NCI-H2227 (cell line): ENCODE results near the gene COMMD1.
"Not testable (repeated sequence)": the region's sequence is repeated elsewhere in the genome, so short reads cannot be mapped to it uniquely, and the experiment has no call there.

Experiments used
- DNase-seq: peaks from one replicate; lab custom pipeline; 2025; ENCODE audit not compliant: unreplicated experiment; lab: John Stamatoyannopoulos, UW

The COMMD1 gene

GRCh38 chr2:62065243-62065642, 159.8 kb downstream of the COMMD1 start:
- DNase-seq: no peak

GRCh38 chr2:62071126-62071598, 165.7 kb downstream of the COMMD1 start:
- no peak for DNase-seq

DNA sequence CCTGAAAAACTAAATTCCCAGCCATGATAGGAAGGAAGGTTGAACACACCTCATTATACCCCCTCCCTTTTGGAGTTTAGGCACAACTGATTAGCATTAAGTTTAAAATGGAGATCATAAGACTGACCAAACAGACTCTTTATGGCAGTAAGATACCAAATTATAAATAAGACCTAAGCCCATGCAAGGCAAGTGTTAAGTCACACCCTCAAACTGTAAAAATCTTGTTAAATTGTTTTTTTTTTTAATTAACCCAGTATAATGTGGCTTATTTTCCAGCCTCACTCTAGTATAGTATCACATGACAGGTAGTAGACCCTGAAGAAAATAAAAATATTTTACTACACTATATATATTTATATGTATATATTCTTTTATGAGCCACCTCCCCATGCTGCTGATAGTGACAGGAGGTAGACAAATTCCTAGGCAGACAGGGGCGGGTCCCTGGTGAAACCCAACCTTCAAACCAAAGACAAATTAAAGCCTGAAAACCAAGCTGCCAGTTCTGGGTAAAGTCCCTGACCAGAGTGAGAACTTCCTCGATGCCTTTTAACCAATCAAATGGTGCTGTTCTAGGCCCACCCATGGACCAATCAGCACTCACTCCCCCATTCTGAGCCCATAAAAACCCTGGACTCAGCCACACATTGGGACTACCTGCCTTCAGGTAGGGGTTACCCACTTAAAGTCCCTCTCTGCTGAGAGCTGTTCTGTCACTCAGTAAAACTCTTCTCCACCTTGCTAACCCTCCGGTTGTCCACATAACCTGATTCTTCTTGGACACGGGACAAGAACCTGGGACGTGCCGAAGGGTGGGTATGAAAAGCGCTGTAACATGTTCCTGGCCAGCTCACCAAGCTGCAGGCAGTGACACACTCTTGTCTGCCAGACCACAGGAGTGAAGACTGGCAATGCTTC, 166.5 kb downstream of the COMMD1 start:
- DNase-seq: no peak

DNA sequence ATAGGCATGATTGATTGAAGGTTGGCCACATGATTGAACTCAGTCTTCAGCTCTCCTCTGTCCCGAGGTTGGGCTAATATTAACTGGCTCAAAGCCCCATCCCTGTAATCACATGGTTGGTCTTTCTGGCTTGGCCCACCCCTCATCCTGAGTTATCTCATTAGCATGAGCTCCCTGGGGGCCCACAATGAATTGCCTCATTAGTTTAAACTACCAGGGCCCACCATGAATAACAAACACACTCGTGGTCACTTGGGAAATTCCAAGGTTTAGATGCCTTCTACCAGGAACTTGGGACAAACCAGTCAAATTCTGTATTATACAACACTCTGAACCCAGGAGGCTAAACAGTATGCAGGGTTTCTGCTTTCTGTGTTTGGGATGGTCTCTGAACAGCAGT, 168.8 kb downstream of the COMMD1 start:
- DNase-seq: no peak

DNA sequence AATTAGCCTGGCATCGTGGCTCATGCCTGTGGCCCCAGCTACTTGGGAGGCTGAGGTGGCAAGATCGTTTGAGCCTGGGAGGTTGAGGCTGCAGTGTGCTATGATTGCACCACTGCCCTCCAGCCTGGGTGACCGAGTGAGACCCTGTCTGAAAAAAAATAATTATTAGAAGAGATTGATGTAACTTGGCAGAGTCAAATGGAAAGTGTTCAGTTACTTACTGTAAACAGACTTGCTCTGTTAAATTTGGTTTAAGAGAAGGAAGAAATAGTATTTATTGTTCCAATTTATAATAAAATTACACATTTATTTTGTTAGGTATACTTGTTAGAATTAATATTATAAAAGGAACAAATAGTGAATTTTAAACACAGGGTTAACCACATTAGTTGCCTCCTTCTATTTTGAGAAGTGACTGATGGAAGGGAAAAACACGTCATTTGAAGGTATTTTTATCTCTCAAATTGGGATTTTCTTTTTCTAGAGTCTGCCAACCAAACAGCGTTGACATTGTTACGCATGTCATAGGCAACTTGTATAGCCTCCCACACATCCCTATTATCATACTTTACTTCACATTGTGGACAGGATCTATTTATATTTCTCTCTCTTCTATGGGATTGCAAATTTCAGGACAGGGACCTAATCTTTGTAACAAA, 171.6 kb downstream of the COMMD1 start:
- DNase-seq: no peak

- no peak for DNase-seq
Observed at GRCh38 chr2:62084801-62085200, 179.3 kb downstream of the COMMD1 start.

DNA sequence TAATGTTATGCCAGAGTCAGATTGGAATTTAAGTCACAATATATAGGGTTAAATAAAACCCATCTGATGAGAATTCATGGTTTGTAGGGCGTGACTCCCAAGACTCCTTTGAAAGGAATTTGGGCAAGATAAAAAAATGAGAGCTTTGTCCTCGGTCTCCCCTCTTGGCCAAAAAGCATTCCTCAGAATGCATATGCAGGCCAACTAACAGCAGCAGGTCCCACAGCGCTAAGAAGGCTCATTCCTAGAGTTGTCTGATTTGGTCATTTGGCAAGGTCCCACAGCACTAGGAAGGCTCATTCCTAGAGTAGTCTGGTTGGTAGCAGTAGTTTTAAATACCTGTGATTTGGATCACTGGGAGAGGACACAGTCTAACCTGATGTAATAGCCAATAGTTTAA, 184.2 kb downstream of the COMMD1 start:
- no peak for DNase-seq

DNA sequence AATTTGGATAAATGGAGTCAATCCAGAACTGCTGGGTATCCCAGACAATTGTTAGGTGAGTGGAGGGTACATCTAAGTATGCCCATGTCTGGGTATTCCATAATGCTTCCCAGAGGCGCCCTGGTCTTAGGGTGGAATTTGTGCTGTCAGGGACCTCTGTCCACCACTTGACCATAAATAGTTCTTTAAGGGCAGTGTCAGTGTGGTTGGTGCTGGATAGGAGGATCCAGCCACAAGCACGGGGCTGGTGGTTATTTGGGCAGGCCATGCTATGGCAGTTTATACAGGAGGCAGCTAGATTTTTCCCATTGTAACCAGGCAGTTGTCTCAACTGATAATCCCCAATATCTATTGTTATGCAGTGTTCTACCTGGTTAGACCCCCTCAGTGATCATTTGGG, 186.0 kb downstream of the COMMD1 start:
- no peak for DNase-seq

DNA sequence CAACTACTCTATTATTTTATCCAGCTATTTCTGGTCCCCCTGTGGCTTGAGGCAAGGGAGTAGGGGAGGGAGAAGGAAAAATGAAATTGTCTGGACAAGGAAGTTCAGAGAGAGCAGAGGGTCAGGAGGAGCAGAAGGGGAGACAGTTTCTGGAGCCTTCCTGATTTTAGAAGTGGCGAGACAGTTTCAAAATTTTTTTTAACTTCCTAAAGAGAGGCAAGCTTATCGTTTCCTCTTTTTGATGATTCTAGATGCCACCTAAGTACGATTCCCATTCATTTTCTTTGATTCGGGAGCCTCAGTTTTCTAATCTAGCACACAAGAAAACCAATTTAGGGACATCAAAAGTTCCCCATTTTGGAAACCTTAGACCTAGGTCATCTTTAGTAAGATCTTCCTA, 193.6 kb downstream of the COMMD1 start:
- DNase-seq: no peak

- DNase-seq: no peak
Observed at GRCh38 chr2:62099523-62100175, 194.2 kb downstream of the COMMD1 start.

- DNase-seq: no peak
Observed at GRCh38 chr2:62101886-62102285, 196.4 kb downstream of the COMMD1 start.

- no peak for DNase-seq
Observed at GRCh38 chr2:62102402-62102920, 197.0 kb downstream of the COMMD1 start.

DNA sequence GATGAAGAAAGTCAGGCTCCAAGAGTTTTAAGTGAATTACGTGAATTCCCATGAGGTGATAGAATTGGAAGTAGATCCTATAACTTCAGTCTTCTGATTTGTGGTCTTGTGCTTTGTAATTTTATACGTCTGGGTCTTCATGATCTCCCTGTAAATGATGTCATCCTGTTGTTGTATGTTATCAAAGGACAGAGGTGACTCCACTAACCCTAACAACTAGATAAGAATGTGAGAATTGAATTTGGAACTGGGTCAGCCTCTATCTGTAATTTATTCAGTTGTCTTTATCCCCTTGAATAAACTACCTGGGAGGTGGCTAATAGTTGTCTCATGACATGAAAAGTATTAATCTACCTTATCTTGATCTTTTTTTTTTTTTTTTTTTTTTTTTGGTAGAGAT, 204.1 kb downstream of the COMMD1 start:
- no peak for DNase-seq

- DNase-seq: no peak
Observed at GRCh38 chr2:62110415-62111025, 205.0 kb downstream of the COMMD1 start.

DNA sequence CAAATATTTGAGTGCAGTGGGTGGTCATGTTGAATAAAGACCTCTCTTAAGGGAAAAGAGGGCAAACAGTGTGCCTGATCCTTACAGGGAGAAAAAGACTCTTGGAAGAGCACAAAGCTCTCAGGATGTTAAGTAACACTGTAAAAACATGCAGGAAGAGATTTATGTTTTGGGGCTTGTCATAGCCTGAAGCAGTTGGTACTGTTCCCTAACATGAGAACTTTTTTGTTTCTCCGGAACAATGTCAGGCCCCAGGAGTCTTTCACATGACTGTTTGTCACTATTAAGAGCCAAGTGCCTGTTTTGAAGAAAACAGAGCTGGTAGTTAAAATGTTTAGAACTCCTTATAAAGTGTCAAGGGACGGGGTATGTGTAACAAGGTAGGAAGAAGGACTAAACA, 206.7 kb downstream of the COMMD1 start:
- no peak for DNase-seq

- DNase-seq: no peak
Observed at GRCh38 chr2:62114564-62114963, 209.1 kb downstream of the COMMD1 start.

- no peak for DNase-seq
Observed at GRCh38 chr2:62116983-62117382, 211.5 kb downstream of the COMMD1 start.

DNA sequence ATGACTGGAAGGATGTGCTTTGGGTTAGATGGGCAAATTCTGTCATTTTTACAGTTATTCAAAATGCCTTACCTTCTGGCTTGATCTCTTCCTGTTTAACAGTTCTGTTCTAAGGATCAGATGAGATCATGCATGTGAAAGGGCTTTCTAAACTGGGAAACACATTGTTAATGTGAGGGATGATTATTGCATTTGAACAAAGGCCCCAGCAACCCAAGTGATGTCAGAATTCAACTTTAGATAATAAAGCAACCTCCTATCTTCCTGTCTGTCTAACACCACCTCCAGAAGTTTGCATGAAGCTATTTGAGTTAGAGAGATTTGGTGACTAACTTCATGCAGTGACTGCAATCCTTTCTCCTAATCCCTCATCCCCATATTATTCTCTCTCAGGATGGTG, 212.7 kb downstream of the COMMD1 start:
- DNase-seq: no peak

GRCh38 chr2:62119311-62119974, 214.0 kb downstream of the COMMD1 start:
- DNase-seq: no peak

DNA sequence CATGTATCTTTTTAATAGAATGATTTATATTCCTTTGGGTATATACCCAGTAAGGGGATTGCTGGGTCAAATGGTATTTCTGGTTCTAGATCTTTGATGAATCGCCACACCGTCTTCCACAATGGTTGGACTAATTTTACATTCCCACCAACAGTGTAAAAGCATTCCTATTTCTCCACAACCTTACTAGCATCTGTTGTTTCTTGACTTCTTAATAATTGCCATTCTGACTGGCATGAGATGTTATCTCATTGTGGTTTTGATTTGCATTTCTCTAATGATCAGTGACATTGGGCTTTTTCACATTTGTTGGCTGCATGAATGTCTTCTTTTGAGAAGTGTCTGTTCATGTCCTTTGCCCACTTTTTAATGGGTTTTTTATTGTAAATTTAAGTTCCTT, 220.8 kb downstream of the COMMD1 start:
- DNase-seq: not testable (repeated sequence)
